Measurements from ENCODE around the gene FAM163B.

Gene FAM163B

GRCh38 chr9:133561976-133562554 lies 47.1 kb downstream of the FAM163B start:
- no peaks in the 10 kb centered on the region for H3K36me3 ChIP-seq (ENCODE audit: control insufficient read depth in 1 of 2, insufficient read depth in 2 of 2, low read length in 2 of 2)
- peaks cover 7 to 14% of the 10 kb centered on the region in 2 donors for H3K4me1 ChIP-seq (ENCODE audit: control insufficient read depth in 1 of 2, insufficient read depth in 2 of 2, low read length in 2 of 2)
- no peak overlapping the region for H3K9ac ChIP-seq (ENCODE audit: low read depth in 1 of 2, low read length in 2 of 2)
- no peak overlapping the region for H3K4me3 ChIP-seq (ENCODE audit: low read depth in 1 of 2, low read length in 2 of 2)
- H3K27ac ChIP-seq (ENCODE audit: low read depth, low read length): no peak overlapping the region
- no peaks in the 10 kb centered on the region for H3K9me3 ChIP-seq (ENCODE audit: control insufficient read depth in 1 of 2, low read length in 2 of 2)
- no peaks in the 10 kb centered on the region for H3K27me3 ChIP-seq (ENCODE audit: control insufficient read depth in 1 of 2, insufficient read depth in 2 of 2, low read length in 2 of 2)

GRCh38 chr9:133560944-133561343 lies 48.2 kb downstream of the FAM163B start:
- Histone ChIP-seq H3K4me3 (ENCODE audit: low read depth in 1 of 2, low read length in 2 of 2) (no peak overlapping the region), H3K4me1 (ENCODE audit: control insufficient read depth in 1 of 2, insufficient read depth in 2 of 2, low read length in 2 of 2) (peaks cover 7 to 14% of the 10 kb centered on the region in 2 donors), H3K27ac (ENCODE audit: low read depth, low read length) (no peak overlapping the region), H3K9me3 (ENCODE audit: control insufficient read depth in 1 of 2, low read length in 2 of 2) (no peaks in the 10 kb centered on the region), H3K9ac (ENCODE audit: low read depth in 1 of 2, low read length in 2 of 2) (no peak overlapping the region), H3K36me3 (ENCODE audit: control insufficient read depth in 1 of 2, insufficient read depth in 2 of 2, low read length in 2 of 2) (no peaks in the 10 kb centered on the region), H3K27me3 (ENCODE audit: control insufficient read depth in 1 of 2, insufficient read depth in 2 of 2, low read length in 2 of 2) (no peaks in the 10 kb centered on the region)

GRCh38 chr9:133560311-133560710 lies 48.9 kb downstream of the FAM163B start:
- H3K9ac ChIP-seq (ENCODE audit: low read depth in 1 of 2, low read length in 2 of 2): no peak overlapping the region
- no peaks in the 10 kb centered on the region for H3K36me3 ChIP-seq (ENCODE audit: control insufficient read depth in 1 of 2, insufficient read depth in 2 of 2, low read length in 2 of 2)
- peaks cover 7 to 14% of the 10 kb centered on the region in 2 donors for H3K4me1 ChIP-seq (ENCODE audit: control insufficient read depth in 1 of 2, insufficient read depth in 2 of 2, low read length in 2 of 2)
- no peak overlapping the region for H3K4me3 ChIP-seq (ENCODE audit: low read depth in 1 of 2, low read length in 2 of 2)
- no peaks in the 10 kb centered on the region for H3K27me3 ChIP-seq (ENCODE audit: control insufficient read depth in 1 of 2, insufficient read depth in 2 of 2, low read length in 2 of 2)
- no peaks in the 10 kb centered on the region for H3K9me3 ChIP-seq (ENCODE audit: control insufficient read depth in 1 of 2, low read length in 2 of 2)
- no peak overlapping the region for H3K27ac ChIP-seq (ENCODE audit: low read depth, low read length)

GRCh38 chr9:133558191-133559126 lies 50.7 kb downstream of the FAM163B start:
- peaks cover 6 to 13% of the 10 kb centered on the region in 2 donors for H3K4me1 ChIP-seq (ENCODE audit: control insufficient read depth in 1 of 2, insufficient read depth in 2 of 2, low read length in 2 of 2)
- H3K27ac ChIP-seq (ENCODE audit: low read depth, low read length): peak overlapping the region; percentile 50
- no peak overlapping the region for H3K4me3 ChIP-seq (ENCODE audit: low read depth in 1 of 2, low read length in 2 of 2)
- no peaks in the 10 kb centered on the region for H3K9me3 ChIP-seq (ENCODE audit: control insufficient read depth in 1 of 2, low read length in 2 of 2)
- H3K27me3 ChIP-seq (ENCODE audit: control insufficient read depth in 1 of 2, insufficient read depth in 2 of 2, low read length in 2 of 2): no peaks in the 10 kb centered on the region
- no peak overlapping the region for H3K9ac ChIP-seq (ENCODE audit: low read depth in 1 of 2, low read length in 2 of 2)
- H3K36me3 ChIP-seq (ENCODE audit: control insufficient read depth in 1 of 2, insufficient read depth in 2 of 2, low read length in 2 of 2): no peaks in the 10 kb centered on the region

DNA sequence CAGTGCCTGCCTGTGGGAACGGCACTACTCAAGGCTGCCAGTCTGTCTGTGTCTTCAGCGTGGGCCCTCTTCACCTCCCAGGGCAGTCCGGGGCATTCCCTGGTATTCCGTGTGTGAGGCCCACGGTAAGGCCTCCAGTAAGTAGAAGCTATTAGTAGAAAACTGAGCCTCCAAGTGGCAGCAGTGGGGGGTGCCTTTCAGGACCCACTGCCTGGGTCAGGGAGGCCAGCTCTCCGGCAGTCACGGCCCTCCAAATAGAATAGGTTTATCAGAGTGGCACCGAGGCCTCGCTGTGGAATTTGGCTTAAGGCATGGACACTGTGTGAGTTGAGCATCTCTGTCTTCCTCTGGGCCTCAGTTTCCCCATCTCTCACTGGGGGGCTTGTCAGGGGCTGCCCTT lies 51.6 kb downstream of the FAM163B start:
- peaks cover 0 to 6% of the 10 kb centered on the region in 2 donors for H3K4me1 ChIP-seq (ENCODE audit: control insufficient read depth in 1 of 2, insufficient read depth in 2 of 2, low read length in 2 of 2)
- no peak overlapping the region for H3K4me3 ChIP-seq (ENCODE audit: low read depth in 1 of 2, low read length in 2 of 2)
- peak overlapping the region; percentile 50 for H3K27ac ChIP-seq (ENCODE audit: low read depth, low read length)
- H3K9ac ChIP-seq (ENCODE audit: low read depth in 1 of 2, low read length in 2 of 2): no peak overlapping the region
- H3K27me3 ChIP-seq (ENCODE audit: control insufficient read depth in 1 of 2, insufficient read depth in 2 of 2, low read length in 2 of 2): no peaks in the 10 kb centered on the region
- H3K36me3 ChIP-seq (ENCODE audit: control insufficient read depth in 1 of 2, insufficient read depth in 2 of 2, low read length in 2 of 2): no peaks in the 10 kb centered on the region
- no peaks in the 10 kb centered on the region for H3K9me3 ChIP-seq (ENCODE audit: control insufficient read depth in 1 of 2, low read length in 2 of 2)

DNA sequence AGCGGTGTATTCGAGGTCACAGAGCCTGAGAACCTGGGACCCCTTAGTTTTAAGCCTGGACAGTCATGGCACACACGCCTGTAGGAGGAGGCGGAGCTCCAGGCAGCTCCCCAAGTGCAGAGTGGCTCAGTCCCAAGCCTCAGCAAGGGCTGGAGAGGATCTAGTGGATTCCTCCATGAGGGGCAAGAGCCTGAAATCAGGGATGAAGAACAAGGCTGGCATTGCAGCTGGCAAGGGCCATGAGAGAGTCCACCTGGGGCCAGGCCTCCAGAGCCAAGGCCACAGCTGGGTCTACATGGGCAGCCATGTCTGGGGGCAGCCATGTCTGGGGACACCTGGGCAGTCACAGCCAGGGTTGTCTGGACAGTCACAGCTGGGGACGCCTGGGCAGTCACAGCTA lies 52.8 kb downstream of the FAM163B start:
- Histone ChIP-seq H3K27me3 (ENCODE audit: control insufficient read depth in 1 of 2, insufficient read depth in 2 of 2, low read length in 2 of 2) (no peaks in the 10 kb centered on the region), H3K36me3 (ENCODE audit: control insufficient read depth in 1 of 2, insufficient read depth in 2 of 2, low read length in 2 of 2) (no peaks in the 10 kb centered on the region), H3K27ac (ENCODE audit: low read depth, low read length) (no peak overlapping the region), H3K4me3 (ENCODE audit: low read depth in 1 of 2, low read length in 2 of 2) (no peak overlapping the region), H3K9me3 (ENCODE audit: control insufficient read depth in 1 of 2, low read length in 2 of 2) (no peaks in the 10 kb centered on the region), H3K4me1 (ENCODE audit: control insufficient read depth in 1 of 2, insufficient read depth in 2 of 2, low read length in 2 of 2) (peaks cover 0 to 6% of the 10 kb centered on the region in 2 donors), H3K9ac (ENCODE audit: low read depth in 1 of 2, low read length in 2 of 2) (no peak overlapping the region)

- no peak overlapping the region for H3K27ac ChIP-seq (ENCODE audit: low read depth, low read length)
- peaks cover 0 to 6% of the 10 kb centered on the region in 2 donors for H3K4me1 ChIP-seq (ENCODE audit: control insufficient read depth in 1 of 2, insufficient read depth in 2 of 2, low read length in 2 of 2)
- H3K27me3 ChIP-seq (ENCODE audit: control insufficient read depth in 1 of 2, insufficient read depth in 2 of 2, low read length in 2 of 2): no peaks in the 10 kb centered on the region
- no peaks in the 10 kb centered on the region for H3K36me3 ChIP-seq (ENCODE audit: control insufficient read depth in 1 of 2, insufficient read depth in 2 of 2, low read length in 2 of 2)
- H3K9me3 ChIP-seq (ENCODE audit: control insufficient read depth in 1 of 2, low read length in 2 of 2): no peaks in the 10 kb centered on the region
- H3K4me3 ChIP-seq (ENCODE audit: low read depth in 1 of 2, low read length in 2 of 2): no peak overlapping the region
- H3K9ac ChIP-seq (ENCODE audit: low read depth in 1 of 2, low read length in 2 of 2): no peak overlapping the region
These were observed 54.5 kb downstream of the FAM163B start for GRCh38 chr9:133554729-133555128.

GRCh38 chr9:133553973-133554713 lies 55.0 kb downstream of the FAM163B start:
- Histone ChIP-seq H3K9ac (ENCODE audit: low read depth in 1 of 2, low read length in 2 of 2) (no peak overlapping the region), H3K27ac (ENCODE audit: low read depth, low read length) (no peak overlapping the region), H3K4me3 (ENCODE audit: low read depth in 1 of 2, low read length in 2 of 2) (no peak overlapping the region), H3K27me3 (ENCODE audit: control insufficient read depth in 1 of 2, insufficient read depth in 2 of 2, low read length in 2 of 2) (no peaks in the 10 kb centered on the region), H3K36me3 (ENCODE audit: control insufficient read depth in 1 of 2, insufficient read depth in 2 of 2, low read length in 2 of 2) (no peaks in the 10 kb centered on the region), H3K9me3 (ENCODE audit: control insufficient read depth in 1 of 2, low read length in 2 of 2) (no peaks in the 10 kb centered on the region), H3K4me1 (ENCODE audit: control insufficient read depth in 1 of 2, insufficient read depth in 2 of 2, low read length in 2 of 2) (peaks cover 0 to 6% of the 10 kb centered on the region in 2 donors)

GRCh38 chr9:133553123-133553522 lies 56.1 kb downstream of the FAM163B start:
- Histone ChIP-seq H3K36me3 (ENCODE audit: control insufficient read depth in 1 of 2, insufficient read depth in 2 of 2, low read length in 2 of 2) (no peaks in the 10 kb centered on the region), H3K27ac (ENCODE audit: low read depth, low read length) (no peak overlapping the region), H3K9me3 (ENCODE audit: control insufficient read depth in 1 of 2, low read length in 2 of 2) (no peaks in the 10 kb centered on the region), H3K27me3 (ENCODE audit: control insufficient read depth in 1 of 2, insufficient read depth in 2 of 2, low read length in 2 of 2) (no peaks in the 10 kb centered on the region), H3K9ac (ENCODE audit: low read depth in 1 of 2, low read length in 2 of 2) (no peak overlapping the region), H3K4me1 (ENCODE audit: control insufficient read depth in 1 of 2, insufficient read depth in 2 of 2, low read length in 2 of 2) (no peaks in the 10 kb centered on the region), H3K4me3 (ENCODE audit: low read depth in 1 of 2, low read length in 2 of 2) (no peak overlapping the region)

- H3K4me3 ChIP-seq (ENCODE audit: low read depth in 1 of 2, low read length in 2 of 2): no peak overlapping the region
- H3K27me3 ChIP-seq (ENCODE audit: control insufficient read depth in 1 of 2, insufficient read depth in 2 of 2, low read length in 2 of 2): no peaks in the 10 kb centered on the region
- no peaks in the 10 kb centered on the region for H3K36me3 ChIP-seq (ENCODE audit: control insufficient read depth in 1 of 2, insufficient read depth in 2 of 2, low read length in 2 of 2)
- no peaks in the 10 kb centered on the region for H3K4me1 ChIP-seq (ENCODE audit: control insufficient read depth in 1 of 2, insufficient read depth in 2 of 2, low read length in 2 of 2)
- no peak overlapping the region for H3K27ac ChIP-seq (ENCODE audit: low read depth, low read length)
- no peak overlapping the region for H3K9ac ChIP-seq (ENCODE audit: low read depth in 1 of 2, low read length in 2 of 2)
- H3K9me3 ChIP-seq (ENCODE audit: control insufficient read depth in 1 of 2, low read length in 2 of 2): no peaks in the 10 kb centered on the region
These were observed 57.0 kb downstream of the FAM163B start for GRCh38 chr9:133552236-133552635.
